Placental pericyte (primary cell): ENCODE data around the gene SCT. TPM values are rescaled to one million over a fixed set of nuclear protein-coding genes. Genes with fewer than 3 reads are reported as not detected.

Source experiments
- total RNA-seq: library from RNA; depleted of rRNA; stranded (reverse); fragments of >200 nt; gene quantifications from 2 replicates; pipeline ENCODE4 v1.2.3, GENCODE V29; 2012

Gene SCT
- not detected in 2 replicates for total RNA-seq

GRCh38 chr11:626475-627307 is at the start of gene SCT:
SCT (minus strand) TSS chr11:627181; CDS start chr11:627143, 38 bp downstream.

GRCh38 chr11:636511-637332 is 9.7 kb upstream of the SCT start, which contains the start of gene DRD4:
DRD4 (plus strand) TSS chr11:637269; CDS start chr11:637305, 36 bp downstream.

GRCh38 chr11:624705-625635 is 2.0 kb downstream of the SCT start, which contains the start of gene CDHR5:
CDHR5 (minus strand) TSS chr11:624955; CDS start chr11:624902, 53 bp downstream.

GRCh38 chr11:615504-616319 is 11.3 kb downstream of the SCT start, which contains the start of gene IRF7:
IRF7 (minus strand) TSS chr11:615950; CDS start chr11:615364, 586 bp downstream.

Other genes starting within 250 kb of the SCT start
- 0.66 and 1.3 TPM in 2 replicates for gene PKP3, start 233.0 kb downstream of the SCT start, total RNA-seq
- 18.2 and 21.9 TPM in 2 replicates for gene SIGIRR, start 212.2 kb downstream of the SCT start, total RNA-seq
- not detected in 2 replicates for gene ANO9, start 185.2 kb downstream of the SCT start, total RNA-seq
- gene PTDSS2, start 176.9 kb downstream of the SCT start, total RNA-seq, result 58.3 and 80.3 TPM in 2 replicates
- gene RNH1, start 119.9 kb downstream of the SCT start, total RNA-seq, result 317 and 486 TPM in 2 replicates
- gene HRAS, start 91.6 kb downstream of the SCT start, total RNA-seq, result 44.6 and 46.1 TPM in 2 replicates
- gene LRRC56, start 89.7 kb downstream of the SCT start, total RNA-seq, result 1.6 and 2.8 TPM in 2 replicates
- gene LMNTD2, start 66.4 kb downstream of the SCT start, total RNA-seq, result 0.29 and 1.8 TPM in 2 replicates
- gene RASSF7, start 66.2 kb downstream of the SCT start, total RNA-seq, result 9.7 and 19.3 TPM in 2 replicates
- gene PHRF1, start 50.7 kb downstream of the SCT start, total RNA-seq, result 33.5 and 39.8 TPM in 2 replicates
- gene IRF7, start 11.2 kb downstream of the SCT start, total RNA-seq, result 9.3 and 17.9 TPM in 2 replicates
- not detected in 2 replicates for gene CDHR5, start 2.2 kb downstream of the SCT start, total RNA-seq
- gene DRD4, start 10.1 kb upstream of the SCT start, total RNA-seq, result 0.22 TPM in 1 of 2 replicates, not detected in the other
- gene DEAF1, start 68.0 kb upstream of the SCT start, total RNA-seq, result 29.1 and 39.2 TPM in 2 replicates
- 7.0 and 14.6 TPM in 2 replicates for gene TMEM80, start 68.6 kb upstream of the SCT start, total RNA-seq
- 51.4 and 51.7 TPM in 2 replicates for gene EPS8L2, start 79.0 kb upstream of the SCT start, total RNA-seq
- gene TALDO1, start 120.3 kb upstream of the SCT start, total RNA-seq, result 213 and 250 TPM in 2 replicates
- 39.9 and 53.8 TPM in 2 replicates for gene GATD1, start 150.3 kb upstream of the SCT start, total RNA-seq
- 0.22 and 1.4 TPM in 2 replicates for gene CEND1, start 162.9 kb upstream of the SCT start, total RNA-seq
- gene SLC25A22, start 171.1 kb upstream of the SCT start, total RNA-seq, result 11.2 and 23.0 TPM in 2 replicates
- gene PIDD1, start 178.1 kb upstream of the SCT start, total RNA-seq, result 8.1 and 8.6 TPM in 2 replicates
- 123 and 310 TPM in 2 replicates for gene RPLP2, start 182.8 kb upstream of the SCT start, total RNA-seq
- gene PNPLA2, start 191.7 kb upstream of the SCT start, total RNA-seq, result 24.9 and 51.9 TPM in 2 replicates
- 0.66 and 1.4 TPM in 2 replicates for gene CRACR2B, start 200.7 kb upstream of the SCT start, total RNA-seq
- 283 and 431 TPM in 2 replicates for gene CD151, start 205.8 kb upstream of the SCT start, total RNA-seq
- gene POLR2L, start 215.3 kb upstream of the SCT start, total RNA-seq, result 55.6 and 107 TPM in 2 replicates
- gene TSPAN4, start 215.7 kb upstream of the SCT start, total RNA-seq, result 186 and 224 TPM in 2 replicates